Fibroblast of skin of left quadriceps (primary cell): ENCODE results near the gene DTX1.
"Not testable (repeated sequence)": the region's sequence is repeated elsewhere in the genome, so short reads cannot be mapped to it uniquely, and the experiment has no call there.

ENCODE experiments used
- DNase-seq, 2 experiments: peaks; one replicate each; pipeline ENCODE4 v3.0.0-alpha.2; 2013; ENCODE audit warnings: low read depth in 2 of 2

The DTX1 gene

GRCh38 chr12:113114447-113115178 lies 58.1 kb downstream of the DTX1 start:
- no peak for DNase-seq

GRCh38 chr12:113115455-113116126 lies 59.1 kb downstream of the DTX1 start:
- no peak for DNase-seq

GRCh38 chr12:113116875-113117274 lies 60.3 kb downstream of the DTX1 start:
- no peak for DNase-seq

- DNase-seq, result not testable (repeated sequence)
Measured at GRCh38 chr12:113117684-113118083, 61.2 kb downstream of the DTX1 start.

- DNase-seq, result no peak
Measured at GRCh38 chr12:113118142-113118541, 61.6 kb downstream of the DTX1 start.

- no peak for DNase-seq
Measured at GRCh38 chr12:113119980-113120669, 63.6 kb downstream of the DTX1 start.

GRCh38 chr12:113120670-113121370 lies 64.3 kb downstream of the DTX1 start:
- no peak for DNase-seq

- no peak for DNase-seq
Measured at GRCh38 chr12:113127791-113128199, 71.3 kb downstream of the DTX1 start.

GRCh38 chr12:113128802-113129663 lies 72.5 kb downstream of the DTX1 start:
- no peak for DNase-seq

GRCh38 chr12:113129664-113130456 lies 73.3 kb downstream of the DTX1 start:
- DNase-seq, result no peak

- no peak for DNase-seq
Measured at GRCh38 chr12:113130457-113131135, 74.1 kb downstream of the DTX1 start.

- DNase-seq, result no peak
Measured at GRCh38 chr12:113131556-113131955, 75.0 kb downstream of the DTX1 start.

- DNase-seq, result no peak
Measured at GRCh38 chr12:113133036-113133435, 76.5 kb downstream of the DTX1 start.

- DNase-seq, result no peak
Measured at GRCh38 chr12:113133666-113134065, 77.1 kb downstream of the DTX1 start.

- no peak for DNase-seq
Measured at GRCh38 chr12:113134071-113134470, 77.5 kb downstream of the DTX1 start.

- no peak for DNase-seq
Measured at GRCh38 chr12:113134521-113134951, 78.0 kb downstream of the DTX1 start.

- DNase-seq, result no peak
Measured at GRCh38 chr12:113135178-113136127, 78.9 kb downstream of the DTX1 start, which contains the start of gene RASAL1. Gene RASAL1, minus strand, starts transcription at chr12:113135761. Its CDS starts 299 bp downstream, at chr12:113135462.
